Measurements from ENCODE around the gene ARMC7. TPM values are rescaled to one million over a fixed set of nuclear protein-coding genes. Genes with fewer than 3 reads are reported as not detected.
"Not testable (repeated sequence)": the region's sequence is repeated elsewhere in the genome, so short reads cannot be mapped to it uniquely, and the experiment has no call there.

Gene ARMC7
- polyA plus RNA-seq (ENCODE audit: insufficient read length in 4 of 4) = 10 to 100 TPM in 3 of 4 donors, 1 to 10 TPM in 1; 7.6 to 21.2 (median 16.0) TPM

- DNase-seq (ENCODE audit: low read depth in 4 of 4, low spot score in 3 of 4) = no peak
These were observed at the start of gene ARMC7 for GRCh38 chr17:75109407-75110233. Gene ARMC7 (plus strand): TSS chr17:75109969. CDS start chr17:75110289, 320 bp downstream.

- no peak for DNase-seq (ENCODE audit: low read depth in 4 of 4, low spot score in 3 of 4)
These were observed 49.2 kb upstream of the ARMC7 start for GRCh38 chr17:75060434-75061054.

GRCh38 chr17:75061055-75061438 is 48.7 kb upstream of the ARMC7 start:
- DNase-seq (ENCODE audit: low read depth in 4 of 4, low spot score in 3 of 4) = no peak

GRCh38 chr17:75061618-75062017 is 48.2 kb upstream of the ARMC7 start:
- DNase-seq (ENCODE audit: low read depth in 4 of 4, low spot score in 3 of 4) = no peak

GRCh38 chr17:75063201-75063600 is 46.6 kb upstream of the ARMC7 start:
- no peak for DNase-seq (ENCODE audit: low read depth in 4 of 4, low spot score in 3 of 4)

- DNase-seq (ENCODE audit: low read depth in 4 of 4, low spot score in 3 of 4) = no peak
These were observed 46.1 kb upstream of the ARMC7 start for GRCh38 chr17:75063626-75064025.

GRCh38 chr17:75064040-75064439 is 45.7 kb upstream of the ARMC7 start:
- DNase-seq (ENCODE audit: low read depth in 4 of 4, low spot score in 3 of 4) = no peak

GRCh38 chr17:75064460-75064859 is 45.3 kb upstream of the ARMC7 start:
- no peak for DNase-seq (ENCODE audit: low read depth in 4 of 4, low spot score in 3 of 4)

GRCh38 chr17:75064867-75065561 is 44.8 kb upstream of the ARMC7 start:
- no peak for DNase-seq (ENCODE audit: low read depth in 4 of 4, low spot score in 3 of 4)

GRCh38 chr17:75065562-75066151 is 44.1 kb upstream of the ARMC7 start:
- DNase-seq (ENCODE audit: low read depth in 4 of 4, low spot score in 3 of 4) = no peak

GRCh38 chr17:75067856-75068255 is 41.9 kb upstream of the ARMC7 start:
- DNase-seq (ENCODE audit: low read depth in 4 of 4, low spot score in 3 of 4) = no peak

GRCh38 chr17:75068750-75069149 is 41.0 kb upstream of the ARMC7 start:
- DNase-seq (ENCODE audit: low read depth in 4 of 4, low spot score in 3 of 4) = no peak

- no peak for DNase-seq (ENCODE audit: low read depth in 4 of 4, low spot score in 3 of 4)
These were observed 40.0 kb upstream of the ARMC7 start for GRCh38 chr17:75069783-75070182.

GRCh38 chr17:75071478-75072271 is 38.1 kb upstream of the ARMC7 start:
- not testable (repeated sequence) for DNase-seq (ENCODE audit: low read depth in 4 of 4, low spot score in 3 of 4)

GRCh38 chr17:75072909-75073308 is 36.9 kb upstream of the ARMC7 start:
- DNase-seq (ENCODE audit: low read depth in 4 of 4, low spot score in 3 of 4) = not testable (repeated sequence)

- DNase-seq (ENCODE audit: low read depth in 4 of 4, low spot score in 3 of 4) = no peak
These were observed 36.1 kb upstream of the ARMC7 start for GRCh38 chr17:75073618-75074047.

GRCh38 chr17:75074532-75074931 is 35.2 kb upstream of the ARMC7 start:
- DNase-seq (ENCODE audit: low read depth in 4 of 4, low spot score in 3 of 4) = no peak

GRCh38 chr17:75075597-75076336 is 34.0 kb upstream of the ARMC7 start:
- DNase-seq (ENCODE audit: low read depth in 4 of 4, low spot score in 3 of 4) = no peak

- DNase-seq (ENCODE audit: low read depth in 4 of 4, low spot score in 3 of 4) = no peak
These were observed 32.7 kb upstream of the ARMC7 start for GRCh38 chr17:75077072-75077495.

Measured in left renal pelvis (tissue), 4 donors.